GM23338 (cell line): ENCODE data around the gene DLX3. TPM values are rescaled to one million over a fixed set of nuclear protein-coding genes. Genes with fewer than 3 reads are reported as not detected.

Experiments
- ATAC-seq: fragments of 200-7000 bp; cut with Tn5 transposase; 3 replicates; pipeline ENCODE4 v1.9.1; 2020
- DNase-seq: peaks from one replicate; pipeline ENCODE4 v3.0.0-alpha.2; 2015; ENCODE audit warnings: low spot score
- H2AFZ ChIP-seq: fragments of 200-600 bp; sonication (generic); 2 replicates; pipeline ENCODE4 v1.8.0; 2016; ENCODE audit warnings: antibody characterized with exemption, mild to moderate bottlenecking, moderate library complexity
- H3F3A ChIP-seq: fragments of 200-600 bp; sonication (generic); replicated peaks from 2 replicates; pipeline ENCODE4 v1.8.0; 2017; ENCODE audit warnings: antibody characterized with exemption, mixed run types, low read depth
- H3K27ac ChIP-seq: fragments of 200-600 bp; sonication (generic); 2 replicates; pipeline ENCODE4 v1.6.1; 2016; ENCODE audit warnings: low read depth
- H3K27me3 ChIP-seq: fragments of 200-600 bp; sonication (generic); 2 replicates; pipeline ENCODE4 v1.8.0; 2016; ENCODE audit warnings: mild to moderate bottlenecking, mixed run types, moderate library complexity; ENCODE audit not compliant: insufficient read depth
- H3K36me3 ChIP-seq: fragments of 200-600 bp; sonication (generic); 2 replicates; pipeline ENCODE4 v1.8.0; 2016; ENCODE audit warnings: mild to moderate bottlenecking; ENCODE audit not compliant: insufficient read depth
- H3K4me1 ChIP-seq: fragments of 200-600 bp; sonication (generic); 2 replicates; pipeline ENCODE4 v1.8.0; 2016; ENCODE audit warnings: mild to moderate bottlenecking, moderate library complexity; ENCODE audit not compliant: insufficient read depth
- H3K4me2 ChIP-seq: fragments of 200-600 bp; sonication (generic); 2 replicates; pipeline ENCODE4 v1.7.1; 2017; ENCODE audit warnings: mixed run types
- H3K4me3 ChIP-seq: fragments of 200-600 bp; sonication (generic); 2 replicates; pipeline ENCODE4 v1.6.1; 2016; ENCODE audit warnings: mixed run types
- H3K79me2 ChIP-seq: fragments of 200-600 bp; sonication (generic); replicated peaks from 2 replicates; pipeline ENCODE4 v1.8.0; 2017; ENCODE audit warnings: mild to moderate bottlenecking; ENCODE audit not compliant: insufficient read depth
- H3K9me2 ChIP-seq: fragments of 200-600 bp; sonication (generic); 2 replicates; pipeline ENCODE4 v1.8.0; 2017; ENCODE audit not compliant: insufficient read depth
- H4K20me1 ChIP-seq: fragments of 200-600 bp; sonication (generic); replicated peaks from 2 replicates; pipeline ENCODE4 v1.8.0; 2017; ENCODE audit warnings: mild to moderate bottlenecking; ENCODE audit not compliant: insufficient read depth
- H3K27ac Mint-ChIP-seq: 2 replicates; pipeline ENCODE4 v1.8.0; 2020; ENCODE audit warnings: inconsistent platforms, mild to moderate bottlenecking, moderate library complexity, mixed read lengths
- H3K27me3 Mint-ChIP-seq: 3 replicates; pipeline ENCODE4 v1.8.0; 2022; ENCODE audit warnings: low read depth, mild to moderate bottlenecking, moderate library complexity, mixed read lengths, inconsistent platforms; ENCODE audit not compliant: insufficient read depth, poor library complexity
- H3K36me3 Mint-ChIP-seq: 3 replicates; pipeline ENCODE4 v1.8.0; 2021; ENCODE audit warnings: low read depth, mild to moderate bottlenecking, inconsistent platforms, moderate library complexity, mixed read lengths
- H3K4me1 Mint-ChIP-seq: 3 replicates; pipeline ENCODE4 v1.8.0; 2020; ENCODE audit warnings: mild to moderate bottlenecking, inconsistent platforms, mixed read lengths
- H3K4me3 Mint-ChIP-seq: 3 replicates; pipeline ENCODE4 v1.8.0; 2021; ENCODE audit warnings: moderate library complexity, mild to moderate bottlenecking, inconsistent platforms, mixed read lengths
- H3K9me3 Mint-ChIP-seq: 3 replicates; pipeline ENCODE4 v1.8.0; 2020; ENCODE audit warnings: moderate library complexity, mild to moderate bottlenecking, inconsistent platforms, mixed read lengths
- CREB1 ChIP-seq: fragments of 250-450 bp; sonication (Bioruptor Pico); IDR thresholded peaks from 2 replicates; pipeline ENCODE4 v1.5.0; 2020; ENCODE audit warnings: low read depth, mild to moderate bottlenecking, moderate library complexity
- EZH2 ChIP-seq: fragments of 200-600 bp; sonication (generic); IDR thresholded peaks from one replicate; pipeline ENCODE4 v1.8.0; 2017; ENCODE audit warnings: antibody characterized with exemption, mild to moderate bottlenecking, low read depth; ENCODE audit not compliant: unreplicated experiment
- EZH2phosphoT487 ChIP-seq: fragments of 200-600 bp; sonication (generic); IDR thresholded peaks from one replicate; pipeline ENCODE4 v1.8.1; 2018; ENCODE audit warnings: antibody characterized with exemption; ENCODE audit not compliant: unreplicated experiment
- NANOG ChIP-seq: IDR thresholded peaks from 2 replicates; pipeline ENCODE4 v1.6.1; 2016; ENCODE audit warnings: antibody characterized with exemption, borderline replicate concordance
- REST ChIP-seq: IDR thresholded peaks from one replicate; pipeline ENCODE4 v1.6.1; 2018; ENCODE audit warnings: antibody characterized with exemption; ENCODE audit not compliant: unreplicated experiment
- ZNF114 ChIP-seq: fragments of 250-450 bp; sonication (Bioruptor Pico); IDR thresholded peaks from 2 replicates; pipeline ENCODE4 v1.5.0; 2020; ENCODE audit warnings: mild to moderate bottlenecking, moderate library complexity
- ZNF331 ChIP-seq: fragments of 250-450 bp; sonication (Bioruptor Pico); IDR thresholded peaks from 2 replicates; pipeline ENCODE4 v1.5.0; 2020; ENCODE audit warnings: low read depth, mild to moderate bottlenecking, moderate library complexity
- polyA plus RNA-seq: library from polyadenylated mRNA; unstranded; fragments of >200 nt; fragmentation: Nextera tagmentation; extraction: Ambion mirVana; gene quantifications from 2 replicates; pipeline ENCODE4 v1.2.1, GENCODE V29; 2016
- total RNA-seq: library from RNA; depleted of rRNA; stranded (reverse); fragments of >200 nt; shearing (Covaris generic); gene quantifications from 2 replicates; pipeline ENCODE4 v1.2.3, GENCODE V29; 2014
- TF ChIP-seq, protein P1 (sequence below): fragments of 250-450 bp; sonication (Bioruptor Pico); IDR thresholded peaks from 2 replicates; pipeline ENCODE4 v1.5.0; 2020; ENCODE audit warnings: mild to moderate bottlenecking, moderate library complexity

Gene DLX3
- total and polyA plus RNA-seq, 2 experiments from 2014 or later = 0.14 to 0.27 TPM

GRCh38 chr17:49969795-49970389, 25.1 kb downstream of the DLX3 start:
- Histone ChIP-seq H4K20me1 (peaks cover 34% of the 10 kb centered on the region), H3K27ac (no peak overlapping the region), H3K4me3 (peak overlapping the region; percentile 65), H3K4me2 (peak overlapping the region; percentile 84), H3K4me1 (peaks cover 26% of the 10 kb centered on the region; the same call in 1 of the 2 replicates), H3K79me2 (no peaks in the 10 kb centered on the region), H3F3A (peaks cover 11% of the 10 kb centered on the region), H3K36me3 (no peaks in the 10 kb centered on the region), H3K9me2 (no peaks in the 10 kb centered on the region), H3K27me3 (peaks cover 99% of the 10 kb centered on the region), H2AFZ (no peak overlapping the region; the same call in 1 of the 2 replicates)
- TF ChIP-seq EZH2phosphoT487 = no peak
- no peak for TF ChIP-seq REST
- no peak for TF ChIP-seq ZNF114 (CRISPR knock-in tag)
- no peak for TF ChIP-seq NANOG
- peak; percentile 88 for TF ChIP-seq EZH2
- TF ChIP-seq ZNF331 (CRISPR knock-in tag) = no peak
- no peak overlapping the region for H3K27ac Mint-ChIP-seq
- DNase-seq (no peak), ATAC-seq (no peak)
- H3K9me3 Mint-ChIP-seq = no peaks in the 10 kb centered on the region; the same call in 2 of the 3 replicates
- peaks cover 36% of the 10 kb centered on the region for H3K4me1 Mint-ChIP-seq
- H3K4me3 Mint-ChIP-seq = peak overlapping the region; percentile 91
- peaks cover 98% of the 10 kb centered on the region for H3K27me3 Mint-ChIP-seq
- H3K36me3 Mint-ChIP-seq = no peaks in the 10 kb centered on the region; the same call in 2 of the 3 replicates

DNA sequence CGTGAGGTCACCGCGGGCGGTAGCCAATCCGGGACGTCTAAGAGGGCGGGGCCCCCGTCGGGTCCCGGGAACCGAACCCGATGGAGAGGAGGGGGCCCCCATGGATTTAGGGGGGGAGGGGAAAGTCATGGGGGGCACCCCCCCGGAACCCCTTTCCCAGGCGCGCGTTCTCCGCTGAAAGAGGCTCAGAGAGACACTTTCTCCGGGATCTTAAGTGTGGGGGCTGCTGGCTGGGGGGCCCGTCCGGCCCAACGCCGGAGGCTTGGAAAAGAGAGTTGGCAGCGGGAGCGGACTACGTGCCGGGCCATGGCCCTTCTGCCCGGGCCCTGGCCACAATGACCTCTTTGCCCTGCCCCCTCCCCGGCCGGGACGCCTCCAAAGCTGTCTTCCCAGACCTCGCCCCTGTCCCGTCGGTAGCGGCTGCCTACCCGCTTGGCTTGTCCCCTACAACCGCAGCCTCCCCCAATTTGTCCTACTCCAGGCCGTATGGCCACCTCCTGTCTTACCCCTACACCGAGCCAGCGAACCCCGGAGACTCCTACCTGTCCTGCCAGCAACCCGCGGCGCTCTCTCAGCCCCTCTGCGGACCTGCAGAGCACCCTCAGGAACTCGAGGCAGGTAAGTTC, 25.8 kb downstream of the DLX3 start, which contains the start of gene DLX4:
DLX4 (plus strand) TSS at position 57 of the 626 bp plus-strand sequence; CDS start at position 336, 279 bp downstream.
- peak; percentile 4 for ATAC-seq
- H3K4me1 ChIP-seq = peaks cover 32% of the 10 kb centered on the region
- H3K36me3 Mint-ChIP-seq = no peaks in the 10 kb centered on the region; the same call in 2 of the 3 replicates
- peak; percentile 65 for DNase-seq
- no peaks in the 10 kb centered on the region for H3K79me2 ChIP-seq
- no peaks in the 10 kb centered on the region for H3K9me2 ChIP-seq
- H4K20me1 ChIP-seq = peaks cover 30% of the 10 kb centered on the region
- peak within 1 kb of the TSS; percentile 84 for H3K4me2 ChIP-seq
- no peaks in the 10 kb centered on the region; the same call in 1 of the 3 replicates for H3K9me3 Mint-ChIP-seq
- no peak within 1 kb of the TSS for H3K27ac ChIP-seq
- peaks cover 42% of the 10 kb centered on the region for H3K4me1 Mint-ChIP-seq
- H3K27ac Mint-ChIP-seq = no peak within 1 kb of the TSS
- peak within 1 kb of the TSS; percentile 65 for H3K4me3 ChIP-seq
- H3K36me3 ChIP-seq = no peaks in the 10 kb centered on the region
- TF ChIP-seq, protein P1, sequence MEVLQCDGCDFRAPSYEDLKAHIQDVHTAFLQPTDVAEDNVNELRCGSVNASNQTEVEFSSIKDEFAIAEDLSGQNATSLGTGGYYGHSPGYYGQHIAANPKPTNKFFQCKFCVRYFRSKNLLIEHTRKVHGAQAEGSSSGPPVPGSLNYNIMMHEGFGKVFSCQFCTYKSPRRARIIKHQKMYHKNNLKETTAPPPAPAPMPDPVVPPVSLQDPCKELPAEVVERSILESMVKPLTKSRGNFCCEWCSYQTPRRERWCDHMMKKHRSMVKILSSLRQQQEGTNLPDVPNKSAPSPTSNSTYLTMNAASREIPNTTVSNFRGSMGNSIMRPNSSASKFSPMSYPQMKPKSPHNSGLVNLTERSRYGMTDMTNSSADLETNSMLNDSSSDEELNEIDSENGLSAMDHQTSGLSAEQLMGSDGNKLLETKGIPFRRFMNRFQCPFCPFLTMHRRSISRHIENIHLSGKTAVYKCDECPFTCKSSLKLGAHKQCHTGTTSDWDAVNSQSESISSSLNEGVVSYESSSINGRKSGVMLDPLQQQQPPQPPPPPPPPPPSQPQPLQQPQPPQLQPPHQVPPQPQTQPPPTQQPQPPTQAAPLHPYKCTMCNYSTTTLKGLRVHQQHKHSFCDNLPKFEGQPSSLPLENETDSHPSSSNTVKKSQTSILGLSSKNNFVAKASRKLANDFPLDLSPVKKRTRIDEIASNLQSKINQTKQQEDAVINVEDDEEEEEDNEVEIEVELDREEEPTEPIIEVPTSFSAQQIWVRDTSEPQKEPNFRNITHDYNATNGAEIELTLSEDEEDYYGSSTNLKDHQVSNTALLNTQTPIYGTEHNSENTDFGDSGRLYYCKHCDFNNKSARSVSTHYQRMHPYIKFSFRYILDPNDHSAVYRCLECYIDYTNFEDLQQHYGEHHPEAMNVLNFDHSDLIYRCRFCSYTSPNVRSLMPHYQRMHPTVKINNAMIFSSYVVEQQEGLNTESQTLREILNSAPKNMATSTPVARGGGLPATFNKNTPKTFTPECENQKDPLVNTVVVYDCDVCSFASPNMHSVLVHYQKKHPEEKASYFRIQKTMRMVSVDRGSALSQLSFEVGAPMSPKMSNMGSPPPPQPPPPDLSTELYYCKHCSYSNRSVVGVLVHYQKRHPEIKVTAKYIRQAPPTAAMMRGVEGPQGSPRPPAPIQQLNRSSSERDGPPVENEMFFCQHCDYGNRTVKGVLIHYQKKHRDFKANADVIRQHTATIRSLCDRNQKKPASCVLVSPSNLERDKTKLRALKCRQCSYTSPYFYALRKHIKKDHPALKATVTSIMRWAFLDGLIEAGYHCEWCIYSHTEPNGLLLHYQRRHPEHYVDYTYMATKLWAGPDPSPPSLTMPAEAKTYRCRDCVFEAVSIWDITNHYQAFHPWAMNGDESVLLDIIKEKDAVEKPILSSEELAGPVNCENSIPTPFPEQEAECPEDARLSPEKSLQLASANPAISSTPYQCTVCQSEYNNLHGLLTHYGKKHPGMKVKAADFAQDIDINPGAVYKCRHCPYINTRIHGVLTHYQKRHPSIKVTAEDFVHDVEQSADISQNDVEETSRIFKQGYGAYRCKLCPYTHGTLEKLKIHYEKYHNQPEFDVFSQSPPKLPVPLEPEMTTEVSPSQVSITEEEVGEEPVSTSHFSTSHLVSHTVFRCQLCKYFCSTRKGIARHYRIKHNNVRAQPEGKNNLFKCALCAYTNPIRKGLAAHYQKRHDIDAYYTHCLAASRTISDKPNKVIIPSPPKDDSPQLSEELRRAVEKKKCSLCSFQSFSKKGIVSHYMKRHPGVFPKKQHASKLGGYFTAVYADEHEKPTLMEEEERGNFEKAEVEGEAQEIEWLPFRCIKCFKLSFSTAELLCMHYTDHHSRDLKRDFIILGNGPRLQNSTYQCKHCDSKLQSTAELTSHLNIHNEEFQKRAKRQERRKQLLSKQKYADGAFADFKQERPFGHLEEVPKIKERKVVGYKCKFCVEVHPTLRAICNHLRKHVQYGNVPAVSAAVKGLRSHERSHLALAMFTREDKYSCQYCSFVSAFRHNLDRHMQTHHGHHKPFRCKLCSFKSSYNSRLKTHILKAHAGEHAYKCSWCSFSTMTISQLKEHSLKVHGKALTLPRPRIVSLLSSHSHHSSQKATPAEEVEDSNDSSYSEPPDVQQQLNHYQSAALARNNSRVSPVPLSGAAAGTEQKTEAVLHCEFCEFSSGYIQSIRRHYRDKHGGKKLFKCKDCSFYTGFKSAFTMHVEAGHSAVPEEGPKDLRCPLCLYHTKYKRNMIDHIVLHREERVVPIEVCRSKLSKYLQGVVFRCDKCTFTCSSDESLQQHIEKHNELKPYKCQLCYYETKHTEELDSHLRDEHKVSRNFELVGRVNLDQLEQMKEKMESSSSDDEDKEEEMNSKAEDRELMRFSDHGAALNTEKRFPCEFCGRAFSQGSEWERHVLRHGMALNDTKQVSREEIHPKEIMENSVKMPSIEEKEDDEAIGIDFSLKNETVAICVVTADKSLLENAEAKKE (CRISPR knock-in tag) = no peak
- TF ChIP-seq CREB1 (CRISPR knock-in tag) (peak; percentile 81), EZH2 (peak; percentile 74)
- peak within 1 kb of the TSS; percentile 91 for H3K4me3 Mint-ChIP-seq
- H3F3A ChIP-seq = peaks cover 12% of the 10 kb centered on the region
- H3K27me3 ChIP-seq = peaks cover 99% of the 10 kb centered on the region
- peaks cover 98% of the 10 kb centered on the region for H3K27me3 Mint-ChIP-seq
- peak within 1 kb of the TSS; percentile 98 for H2AFZ ChIP-seq
